GM12878 (cell line): Measurements from ENCODE around the gene CAMTA1. TPM values are rescaled to one million over a fixed set of nuclear protein-coding genes. Genes with fewer than 3 reads are reported as not detected.

Source experiments
- ATAC-seq: fragments of 200-7000 bp; cut with Tn5 transposase; 3 replicates; pipeline ENCODE4 v1.9.1; 2020; ENCODE audit warnings: mild to moderate bottlenecking, moderate library complexity
- BruUV-seq: library from RNA; stranded (reverse); fragments of 400-500 nt; replicated peaks from 2 replicates; lab custom pipeline; 2021; lab: Mats Ljungman, UMichigan
- CTCF ChIA-PET: fragments of 300-600 bp; sonication (Branson Sonifier 250); formaldehyde crosslinking; extraction: SDS; loops from one replicate; lab custom pipeline; 2021; ENCODE audit warnings: inconsistent platforms; lab: Yijun Ruan, JAX
- POLR2A ChIA-PET: fragments of 350-600 bp; formaldehyde crosslinking; extraction: SDS; loops from one replicate; lab custom pipeline; 2021; ENCODE audit warnings: inconsistent platforms; lab: Charles Lee
- RAD21 ChIA-PET: fragments of 300-600 bp; sonication (Branson Sonifier 250); formaldehyde crosslinking; loops from one replicate; lab custom pipeline; 2023; ENCODE audit warnings: antibody characterized with exemption; ENCODE audit not compliant: unreplicated experiment; lab: Charles Lee
- SMC1A ChIA-PET: fragments of 300-600 bp; sonication (Branson Sonifier 250); formaldehyde crosslinking; loops from one replicate; lab custom pipeline; 2023; ENCODE audit not compliant: unreplicated experiment, uncharacterized antibody; lab: Charles Lee
- DNase-seq: peaks from one replicate; pipeline ENCODE4 v3.0.0-alpha.2; 2011; ENCODE audit warnings: low read depth, low spot score
- FAIRE-seq: peaks from 3 replicates; lab custom pipeline; 2011; peaks lifted over from hg19 to GRCh38; lab: Jason Lieb, UNC
- H2AFZ ChIP-seq: 2 replicates; pipeline ENCODE4 v1.6.0; 2011; ENCODE audit warnings: low read depth, low read length, control low read depth; ENCODE audit not compliant: control insufficient read depth
- H3K27ac ChIP-seq: 2 replicates; pipeline ENCODE4 v1.5.1; 2011; ENCODE audit warnings: control low read depth; ENCODE audit not compliant: control insufficient read depth, insufficient read depth
- H3K27me3 ChIP-seq, 2 experiments: replicated peaks in 1 of 2; 2 replicates each; pipeline versions ENCODE4 v1.6.0 to v1.6.1; 2011; ENCODE audit warnings: low read length in 1 of 2; ENCODE audit not compliant: control insufficient read depth in 2 of 2, insufficient read depth in 2 of 2
- H3K36me3 ChIP-seq, 2 experiments: 2 replicates each; pipeline ENCODE4 v1.5.1; 2011; ENCODE audit warnings: low read length in 1 of 2; ENCODE audit not compliant: control insufficient read depth in 2 of 2, insufficient read depth in 2 of 2
- H3K4me1 ChIP-seq: 2 replicates; pipeline ENCODE4 v1.6.1; 2011; ENCODE audit warnings: mild to moderate bottlenecking, low read length, moderate library complexity, mixed read lengths; ENCODE audit not compliant: control insufficient read depth, insufficient read depth
- H3K4me2 ChIP-seq: 2 replicates; pipeline ENCODE4 v1.6.0; 2011; ENCODE audit warnings: control low read depth; ENCODE audit not compliant: control insufficient read depth, insufficient read depth
- H3K4me3 ChIP-seq: fragments of 200-600 bp; sonication (generic); 2 replicates; pipeline ENCODE4 v1.5.1; 2016
- H3K79me2 ChIP-seq: 2 replicates; pipeline ENCODE4 v1.6.0; 2011; ENCODE audit warnings: low read length; ENCODE audit not compliant: control insufficient read depth, insufficient read depth
- H3K9ac ChIP-seq: 2 replicates; pipeline ENCODE4 v1.8.0; 2011; ENCODE audit warnings: low read length, control low read depth, mixed read lengths; ENCODE audit not compliant: control insufficient read depth, insufficient read depth
- H3K9me3 ChIP-seq: replicated peaks from 3 replicates; pipeline ENCODE4 v1.5.1; 2011; ENCODE audit warnings: mild to moderate bottlenecking, low read length; ENCODE audit not compliant: control insufficient read depth, insufficient read depth
- H4K20me1 ChIP-seq: 2 replicates; pipeline ENCODE4 v1.6.0; 2011; ENCODE audit not compliant: control insufficient read depth, insufficient read depth
- EP300 ChIP-seq, 2 experiments: fragments of 150-350 bp in 1 of 2; IDR thresholded peaks; 2 replicates each; pipeline ENCODE4 v1.6.1; 2011 to 2012; ENCODE audit warnings: low read depth in 2 of 2, low read length in 2 of 2, borderline replicate concordance in 1 of 2, improper control_type of control experiment in 1 of 2, inconsistent platforms in 1 of 2; ENCODE audit not compliant: control insufficient read depth in 1 of 2
- ESRRA ChIP-seq: IDR thresholded peaks from 2 replicates; pipeline ENCODE4 v1.6.1; 2012; ENCODE audit warnings: mild to moderate bottlenecking, low read length, improper control_type of control experiment
- KDM1A ChIP-seq: fragments of 200-600 bp; sonication (generic); IDR thresholded peaks from 2 replicates; pipeline ENCODE4 v1.6.1; 2016; ENCODE audit warnings: borderline replicate concordance
- WGBS: methylation state at CpG from one replicate; pipeline ENCODE4 v1.1.6; 2016; ENCODE audit warnings: low lambda C conversion rate; ENCODE audit not compliant: insufficient replicate concordance, insufficient coverage; ENCODE audit errors: missing lambda C conversion rate; 5-methylcytosine and 5-hydroxymethylcytosine counted together
- in situ Hi-C: fragments of 300-500 bp; cut with MboI; formaldehyde crosslinking; loops from 9 replicates; pipeline ENCODE4 v1.14.3; 2018; ENCODE audit warnings: mixed read lengths
- intact Hi-C: fragments of 100-400 bp; cut with micrococcal nuclease; formaldehyde crosslinking; loops from one replicate; pipeline ENCODE4 v1.14.2; 2022; ENCODE audit not compliant: unreplicated experiment
- polyA plus RNA-seq, 11 experiments: library from polyadenylated mRNA; depleted of rRNA in 4 of 11; unstranded in 6 of 11; stranded (reverse) in 5 of 11; fragments of >200 nt; fragmentation: Nextera tagmentation in 4 of 11; fragmentation: Illumina TruSeq in 1 of 11; extraction: Ambion mirVana in 4 of 11; extraction: Trizol in 1 of 11; gene quantifications; 1 replicate in 1 of 11; 2 replicates in 10 of 11; pipeline versions ENCODE4 v1.2.1 to v1.2.3, GENCODE V29; 2011 to 2016; ENCODE audit warnings: inconsistent platforms in 2 of 11, missing spikeins in 2 of 11, low read depth in 1 of 11
- total RNA-seq, 4 experiments: library from RNA; depleted of rRNA in 3 of 4; stranded (reverse); fragments of >200 nt in 3 of 4; fragmentation: Illumina TruSeq in 1 of 4; extraction: Trizol in 1 of 4; gene quantifications; 2 replicates each; pipeline versions ENCODE4 v1.2.1 to v1.2.3, GENCODE V29; 2013 to 2021
- TF ChIP-seq, protein P1 (sequence below): IDR thresholded peaks from 2 replicates; pipeline ENCODE4 v1.6.1; 2011; ENCODE audit warnings: low read depth, mild to moderate bottlenecking, low read length, moderate library complexity, borderline replicate concordance; ENCODE audit errors: extremely low read depth
- TF ChIP-seq, protein P2 (sequence below): IDR thresholded peaks from 2 replicates; pipeline ENCODE4 v1.6.1; 2011; ENCODE audit warnings: borderline replicate concordance, low read depth, mild to moderate bottlenecking, moderate library complexity, low read length; ENCODE audit not compliant: insufficient read depth, poor library complexity, severe bottlenecking

The CAMTA1 gene
- total and polyA plus RNA-seq, 10 of the 15 experiments (the other 5 are each of a cell fraction or from before 2014, with no cell fraction given), result 37.7 to 148 (median 76.4) TPM

DNA sequence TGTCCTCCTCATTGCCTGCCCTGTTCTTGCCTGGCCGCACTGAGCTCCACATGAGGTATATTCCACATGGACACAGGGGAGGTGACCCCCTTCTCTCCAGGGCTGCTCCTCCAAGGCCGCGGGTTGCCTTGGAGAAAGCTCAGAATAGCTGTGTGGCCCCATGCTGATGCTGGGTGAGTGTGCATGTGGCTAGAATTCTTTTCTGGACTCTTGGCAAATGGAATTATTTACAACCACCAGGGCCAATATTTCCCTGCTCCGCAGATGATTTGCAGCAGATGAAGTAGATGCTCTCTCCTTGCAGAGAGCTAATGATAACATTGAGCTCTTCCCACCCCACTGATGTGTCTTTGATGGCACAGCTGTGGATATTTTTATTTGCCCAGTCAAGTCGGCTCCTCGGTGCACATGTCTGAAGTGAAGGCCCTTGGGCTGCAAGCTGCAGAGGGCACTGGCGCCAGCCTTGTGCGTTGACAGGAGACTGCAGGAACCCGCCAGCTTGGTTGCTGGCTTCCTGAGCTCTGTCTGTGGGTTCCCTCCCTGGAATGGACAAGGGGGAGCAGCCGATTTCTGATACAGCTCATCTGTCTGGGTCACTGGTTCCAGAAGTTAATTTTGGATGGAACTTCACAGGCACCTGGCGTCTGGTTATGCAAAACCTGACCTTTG is 581.2 kb downstream of the CAMTA1 start:
- WGBS, result 29% methylated on average over 11 of the region's 11 CpGs
- Histone ChIP-seq H3K36me3 (no peaks in the 10 kb centered on the region), H3K27ac (no peak overlapping the region), H3K9me3 (no peaks in the 10 kb centered on the region), H3K27me3 (peaks cover 0 to 3% of the 10 kb centered on the region in 2 experiments; a peak in 2 of 4 replicates), H3K4me2 (no peak overlapping the region), H3K9ac (no peak overlapping the region), H4K20me1 (no peaks in the 10 kb centered on the region), H3K79me2 (no peaks in the 10 kb centered on the region), H3K4me3 (no peak overlapping the region), H2AFZ (no peak overlapping the region), H3K4me1 (no peaks in the 10 kb centered on the region)
- in situ Hi-C loops (no loop called here), intact Hi-C loops (no loop called here)
- ChIA-PET RAD21 (no interaction called here), POLR2A (no interaction called here), CTCF (interaction anchor here (0.8 kb wide), 1 partner anchor 297 kb away, joined by 3 read pairs; no protein-coding TSS in a partner anchor), SMC1A (interaction anchor here (0.9 kb wide), 1 partner anchor 8 kb away, joined by 3 read pairs; no protein-coding TSS in a partner anchor)
- no peak for ATAC-seq
- FAIRE-seq, result no peak
- no TSS peak for BruUV-seq
- no peak for TF ChIP-seq EP300 (IDR thresholded peaks at IDR 0.05; ENCODE audit: borderline replicate concordance in 1 of 2, control insufficient read depth in 1 of 2, low read depth in 2 of 2, low read length in 2 of 2)
- no peak for TF ChIP-seq KDM1A
- no peak for TF ChIP-seq ESRRA
- TF ChIP-seq, protein P1, sequence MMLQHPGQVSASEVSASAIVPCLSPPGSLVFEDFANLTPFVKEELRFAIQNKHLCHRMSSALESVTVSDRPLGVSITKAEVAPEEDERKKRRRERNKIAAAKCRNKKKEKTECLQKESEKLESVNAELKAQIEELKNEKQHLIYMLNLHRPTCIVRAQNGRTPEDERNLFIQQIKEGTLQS, result no peak
- TF ChIP-seq, protein P2, sequence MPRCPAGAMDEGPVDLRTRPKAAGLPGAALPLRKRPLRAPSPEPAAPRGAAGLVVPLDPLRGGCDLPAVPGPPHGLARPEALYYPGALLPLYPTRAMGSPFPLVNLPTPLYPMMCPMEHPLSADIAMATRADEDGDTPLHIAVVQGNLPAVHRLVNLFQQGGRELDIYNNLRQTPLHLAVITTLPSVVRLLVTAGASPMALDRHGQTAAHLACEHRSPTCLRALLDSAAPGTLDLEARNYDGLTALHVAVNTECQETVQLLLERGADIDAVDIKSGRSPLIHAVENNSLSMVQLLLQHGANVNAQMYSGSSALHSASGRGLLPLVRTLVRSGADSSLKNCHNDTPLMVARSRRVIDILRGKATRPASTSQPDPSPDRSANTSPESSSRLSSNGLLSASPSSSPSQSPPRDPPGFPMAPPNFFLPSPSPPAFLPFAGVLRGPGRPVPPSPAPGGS, result no peak
- no peak for DNase-seq
